ENCODE data around the gene CTNNB1. TPM values are rescaled to one million over a fixed set of nuclear protein-coding genes. Genes with fewer than 3 reads are reported as not detected.

Gene CTNNB1
- total and polyA plus RNA-seq, 4 donors = 63.3 to 265 (median 151) TPM

DNA sequence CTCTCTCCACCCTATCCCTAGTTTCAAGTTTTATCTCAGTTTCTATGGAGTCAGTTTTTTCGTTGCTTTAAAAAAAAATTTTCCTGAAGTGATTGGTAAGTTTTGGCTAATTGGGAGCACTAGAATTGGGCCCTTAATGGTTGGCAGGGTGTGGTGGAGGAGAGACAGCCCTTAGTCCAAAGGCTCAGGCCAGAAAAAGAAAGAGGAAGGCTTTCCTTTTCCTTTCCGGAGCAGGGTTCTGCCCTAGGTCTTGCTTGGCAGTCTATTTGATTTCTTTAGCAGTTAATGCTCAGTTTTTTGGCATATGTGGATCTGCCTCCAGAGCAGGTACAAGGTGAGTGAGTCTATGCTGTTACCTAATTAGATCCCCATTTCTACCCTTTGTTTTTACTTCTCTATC, 22.7 kb downstream of the CTNNB1 start:
- no peak for DNase-seq (ENCODE audit: low spot score)
- WGBS = 62% methylated on average over 2 of the region's 2 CpGs
- Histone ChIP-seq H3K27ac (ENCODE audit: low read depth in 1 of 2, low read length in 2 of 2) (no peak overlapping the region), H3K9me3 (ENCODE audit: control insufficient read depth in 4 of 4, low read length in 3 of 4) (no peaks in the 10 kb centered on the region), H3K4me1 (ENCODE audit: control insufficient read depth in 4 of 4, insufficient read depth in 4 of 4, low read length in 3 of 4) (peaks cover 9 to 21% (median 15%) of the 10 kb centered on the region in 4 donors), H3K9ac (ENCODE audit: low read depth in 1 of 2, low read length in 2 of 2) (no peak overlapping the region), H3K4me3 (ENCODE audit: low read depth in 1 of 3, low read length in 3 of 3) (no peak overlapping the region), H3K36me3 (ENCODE audit: control insufficient read depth in 4 of 4, insufficient read depth in 3 of 4, low read depth in 1 of 4, low read length in 3 of 4) (peaks cover 11 to 29% (median 26%) of the 10 kb centered on the region in 4 donors), H3K27me3 (ENCODE audit: control insufficient read depth in 4 of 4, insufficient read depth in 4 of 4, low read length in 3 of 4) (no peaks in the 10 kb centered on the region)
- TF ChIP-seq SP1 (IDR thresholded peaks at IDR 0.05) = no peak
- TF ChIP-seq NR2F2 (IDR thresholded peaks at IDR 0.05) = no peak
- TF ChIP-seq ATF3 (IDR thresholded peaks at IDR 0.05) = no peak
- TF ChIP-seq TAF1 (conservative IDR thresholded peaks at IDR 0.05) = no peak
- TF ChIP-seq JUND (IDR thresholded peaks at IDR 0.05) = no peak
- TF ChIP-seq, protein P1, sequence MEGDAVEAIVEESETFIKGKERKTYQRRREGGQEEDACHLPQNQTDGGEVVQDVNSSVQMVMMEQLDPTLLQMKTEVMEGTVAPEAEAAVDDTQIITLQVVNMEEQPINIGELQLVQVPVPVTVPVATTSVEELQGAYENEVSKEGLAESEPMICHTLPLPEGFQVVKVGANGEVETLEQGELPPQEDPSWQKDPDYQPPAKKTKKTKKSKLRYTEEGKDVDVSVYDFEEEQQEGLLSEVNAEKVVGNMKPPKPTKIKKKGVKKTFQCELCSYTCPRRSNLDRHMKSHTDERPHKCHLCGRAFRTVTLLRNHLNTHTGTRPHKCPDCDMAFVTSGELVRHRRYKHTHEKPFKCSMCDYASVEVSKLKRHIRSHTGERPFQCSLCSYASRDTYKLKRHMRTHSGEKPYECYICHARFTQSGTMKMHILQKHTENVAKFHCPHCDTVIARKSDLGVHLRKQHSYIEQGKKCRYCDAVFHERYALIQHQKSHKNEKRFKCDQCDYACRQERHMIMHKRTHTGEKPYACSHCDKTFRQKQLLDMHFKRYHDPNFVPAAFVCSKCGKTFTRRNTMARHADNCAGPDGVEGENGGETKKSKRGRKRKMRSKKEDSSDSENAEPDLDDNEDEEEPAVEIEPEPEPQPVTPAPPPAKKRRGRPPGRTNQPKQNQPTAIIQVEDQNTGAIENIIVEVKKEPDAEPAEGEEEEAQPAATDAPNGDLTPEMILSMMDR (IDR thresholded peaks at IDR 0.05; ENCODE audit: low read depth, low read length, missing input control) = no peak
- TF ChIP-seq ZBTB33 (IDR thresholded peaks at IDR 0.05) = no peak
- no peak for TF ChIP-seq YY1 (IDR thresholded peaks at IDR 0.05)
- TF ChIP-seq FOXA2 (IDR thresholded peaks at IDR 0.05) = no peak
- no peak for TF ChIP-seq FOXA1 (IDR thresholded peaks at IDR 0.05)
- no peak for TF ChIP-seq HNF4G (IDR thresholded peaks at IDR 0.05)
- TF ChIP-seq, protein P2, sequence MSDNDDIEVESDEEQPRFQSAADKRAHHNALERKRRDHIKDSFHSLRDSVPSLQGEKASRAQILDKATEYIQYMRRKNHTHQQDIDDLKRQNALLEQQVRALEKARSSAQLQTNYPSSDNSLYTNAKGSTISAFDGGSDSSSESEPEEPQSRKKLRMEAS (IDR thresholded peaks at IDR 0.05) = no peak

- Histone ChIP-seq H3K36me3 (ENCODE audit: control insufficient read depth in 4 of 4, insufficient read depth in 3 of 4, low read depth in 1 of 4, low read length in 3 of 4) (peaks cover 11 to 34% (median 30%) of the 10 kb centered on the region in 4 donors), H3K4me1 (ENCODE audit: control insufficient read depth in 4 of 4, insufficient read depth in 4 of 4, low read length in 3 of 4) (peaks cover 8 to 20% (median 15%) of the 10 kb centered on the region in 4 donors), H3K9ac (ENCODE audit: low read depth in 1 of 2, low read length in 2 of 2) (no peak overlapping the region), H3K9me3 (ENCODE audit: control insufficient read depth in 4 of 4, low read length in 3 of 4) (no peaks in the 10 kb centered on the region), H3K27ac (ENCODE audit: low read depth in 1 of 2, low read length in 2 of 2) (no peak overlapping the region), H3K4me3 (ENCODE audit: low read depth in 1 of 3, low read length in 3 of 3) (no peak overlapping the region), H3K27me3 (ENCODE audit: control insufficient read depth in 4 of 4, insufficient read depth in 4 of 4, low read length in 3 of 4) (no peaks in the 10 kb centered on the region)
- no peak for TF ChIP-seq SP1 (IDR thresholded peaks at IDR 0.05)
- no peak for TF ChIP-seq ZBTB33 (IDR thresholded peaks at IDR 0.05)
- TF ChIP-seq, protein P1 (IDR thresholded peaks at IDR 0.05; ENCODE audit: low read depth, low read length, missing input control) = no peak
- no peak for TF ChIP-seq YY1 (IDR thresholded peaks at IDR 0.05)
- TF ChIP-seq JUND (IDR thresholded peaks at IDR 0.05) = no peak
- no peak for TF ChIP-seq RXRA (IDR thresholded peaks at IDR 0.05)
- no peak for TF ChIP-seq HNF4A (conservative IDR thresholded peaks at IDR 0.05)
- TF ChIP-seq, protein P2 (IDR thresholded peaks at IDR 0.05) = no peak
- 78% methylated on average over 3 of the region's 3 CpGs for WGBS
- no peak for DNase-seq (ENCODE audit: low spot score)
Measured at GRCh38 chr3:41222501-41222900, 23.2 kb downstream of the CTNNB1 start.
